HG03066 (cell line): ENCODE results near the gene FKBP1A.
A peak's percentile ranks its signal among the peaks of the same experiment; 100 is the strongest.

ENCODE experiments used
- ATAC-seq: cut with Tn5 transposase; IDR thresholded peaks from one replicate; pipeline ENCODE4 v1.9.1; 2021; ENCODE audit warnings: low read depth; ENCODE audit not compliant: unreplicated experiment

The FKBP1A gene

DNA sequence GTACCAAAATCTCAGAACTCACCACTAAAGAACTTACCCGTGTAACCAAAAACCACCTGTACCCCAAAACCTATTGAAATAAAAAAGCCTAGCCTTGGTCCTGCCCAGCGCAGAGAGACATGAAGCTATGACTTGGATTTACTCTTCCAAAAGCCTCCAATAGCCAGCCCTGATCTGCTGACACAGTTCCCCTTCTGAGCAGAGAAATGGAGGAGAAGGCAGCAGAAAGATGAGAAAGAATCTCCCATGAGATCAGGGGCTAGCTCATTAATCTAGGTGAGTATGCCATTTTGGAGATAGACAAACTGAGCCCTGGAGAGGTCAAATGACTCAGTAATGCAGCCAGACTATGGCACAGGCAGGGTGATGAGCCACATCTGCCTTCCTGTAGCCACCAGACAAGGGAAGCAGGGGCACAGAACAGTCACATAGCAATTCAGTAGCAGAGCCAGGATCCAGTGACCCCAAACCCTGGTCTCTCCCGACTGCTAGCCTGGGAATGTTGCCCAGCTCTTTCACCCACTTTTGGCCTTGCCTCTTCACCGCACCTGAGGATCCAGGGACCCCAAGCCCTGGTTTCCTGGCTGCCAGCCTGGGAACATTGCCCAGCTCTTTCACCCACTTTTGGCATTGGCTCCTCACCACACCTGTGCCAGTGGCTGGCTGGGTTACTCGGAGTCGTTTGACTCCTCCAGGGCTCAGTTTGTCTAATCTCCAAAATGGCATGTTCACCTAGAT lies 56.7 kb downstream of the FKBP1A start:
- no peak for ATAC-seq

- no peak for ATAC-seq
Observed at GRCh38 chr20:1334761-1335160, 58.1 kb downstream of the FKBP1A start.

DNA sequence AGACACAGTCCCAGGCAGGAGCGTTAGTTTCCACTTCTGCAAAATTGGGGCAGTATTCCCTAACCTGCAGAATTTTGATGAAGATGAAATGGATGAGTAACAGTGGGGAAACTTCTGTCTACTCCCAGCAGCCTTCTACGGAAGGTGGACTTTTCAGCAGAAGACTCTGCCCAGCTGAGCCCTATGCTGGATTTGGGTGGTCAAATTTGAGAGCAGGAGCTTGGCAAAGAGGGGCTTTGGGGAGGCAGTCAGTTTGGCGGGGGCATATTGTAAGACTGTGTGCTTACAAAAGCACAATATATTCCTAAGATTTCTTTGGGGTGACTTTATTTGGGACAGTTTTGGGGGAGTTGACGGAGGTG lies 58.5 kb downstream of the FKBP1A start:
- no peak for ATAC-seq

- no peak for ATAC-seq
Observed at GRCh38 chr20:1333462-1334369, 59.1 kb downstream of the FKBP1A start.

- ATAC-seq = no peak
Observed at GRCh38 chr20:1332749-1333300, 60.0 kb downstream of the FKBP1A start.

- ATAC-seq = no peak
Observed at GRCh38 chr20:1331801-1332453, 60.9 kb downstream of the FKBP1A start.

- ATAC-seq = no peak
Observed at GRCh38 chr20:1331101-1331500, 61.8 kb downstream of the FKBP1A start.

DNA sequence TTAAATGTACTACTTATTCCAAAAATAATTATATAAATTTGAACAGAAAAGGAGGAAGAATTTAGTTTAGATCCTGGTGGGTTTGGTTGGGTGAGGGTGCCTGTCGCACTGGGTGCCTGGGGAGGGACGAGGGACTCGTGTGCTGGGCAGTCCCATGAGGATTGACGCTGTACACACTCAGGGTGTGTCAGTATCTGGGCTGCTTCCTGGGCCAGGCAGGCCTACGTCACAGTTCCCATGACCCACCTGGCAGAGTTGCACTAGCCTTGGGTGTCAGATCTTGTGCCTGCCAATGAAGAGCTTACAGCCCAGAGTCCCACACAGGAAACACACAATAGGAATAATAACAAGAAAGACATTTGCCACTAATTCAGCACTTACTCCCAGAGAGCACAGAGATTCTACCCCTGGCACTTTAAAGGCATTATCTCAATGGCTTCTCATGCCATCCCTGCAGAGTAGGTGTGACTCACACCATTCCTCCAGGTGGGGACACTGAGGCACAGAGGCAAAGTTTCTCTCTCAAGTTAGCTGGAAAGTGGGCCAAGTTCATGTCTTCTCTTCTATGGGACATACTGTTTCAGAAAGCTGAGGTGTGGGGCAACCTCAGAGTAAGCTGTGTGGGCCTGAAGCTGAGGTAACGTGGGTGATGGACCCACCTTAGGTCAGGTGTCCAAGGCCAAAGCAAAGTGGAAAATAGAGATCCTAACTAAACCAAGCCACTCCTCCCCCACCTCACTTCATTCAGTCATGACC lies 62.6 kb downstream of the FKBP1A start:
- no peak for ATAC-seq

- ATAC-seq = no peak
Observed at GRCh38 chr20:1328680-1329330, 64.0 kb downstream of the FKBP1A start, which contains the start of gene SDCBP2. Gene SDCBP2 (minus strand): TSS chr20:1329139. CDS start chr20:1320416, 8,723 bp downstream.

- ATAC-seq = no peak
Observed at GRCh38 chr20:1327827-1328679, 64.8 kb downstream of the FKBP1A start.

GRCh38 chr20:1327241-1327653 lies 65.6 kb downstream of the FKBP1A start:
- no peak for ATAC-seq

DNA sequence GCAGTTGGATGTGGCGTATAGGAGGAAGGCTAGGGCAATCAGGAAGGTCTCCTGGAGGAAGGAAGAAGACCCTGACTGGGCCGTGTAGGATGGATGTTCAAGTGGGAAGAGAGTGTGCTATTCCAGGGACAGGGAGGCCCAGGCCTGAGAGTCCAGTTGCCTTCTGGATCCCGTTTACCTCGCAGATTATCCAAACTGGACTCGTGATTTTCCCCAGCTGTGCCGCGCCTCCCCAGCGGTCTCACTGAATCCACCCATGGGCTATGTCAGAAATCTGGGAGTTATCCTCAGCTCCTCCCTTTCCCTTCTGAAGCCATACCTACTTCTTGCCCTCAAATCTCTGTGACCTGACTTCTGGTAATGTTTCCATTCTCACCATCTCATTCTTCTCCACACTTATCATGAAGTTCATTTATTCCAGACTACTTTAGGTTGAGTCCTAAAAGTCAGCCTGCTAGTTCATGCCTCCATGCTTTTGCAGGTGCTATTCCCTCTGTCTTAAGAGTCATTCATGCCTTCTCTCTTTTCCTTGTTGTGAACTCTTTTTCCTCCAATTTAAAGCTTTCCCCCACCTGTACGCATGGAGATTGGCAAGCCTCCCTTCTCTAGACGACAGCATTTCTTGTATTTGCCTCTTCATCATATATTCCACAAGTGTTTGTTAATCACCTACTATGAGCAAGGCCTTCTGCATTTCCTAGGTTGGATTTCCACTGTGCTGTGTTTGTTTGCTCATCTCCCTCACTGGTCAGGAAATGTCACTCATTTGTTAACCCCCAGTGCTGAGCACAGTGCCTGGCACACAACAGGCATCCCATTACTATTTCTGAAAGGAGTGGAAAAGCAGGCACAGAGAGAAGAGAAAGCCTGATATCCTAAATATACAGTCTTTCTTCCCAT lies 66.6 kb downstream of the FKBP1A start:
- ATAC-seq = no peak

DNA sequence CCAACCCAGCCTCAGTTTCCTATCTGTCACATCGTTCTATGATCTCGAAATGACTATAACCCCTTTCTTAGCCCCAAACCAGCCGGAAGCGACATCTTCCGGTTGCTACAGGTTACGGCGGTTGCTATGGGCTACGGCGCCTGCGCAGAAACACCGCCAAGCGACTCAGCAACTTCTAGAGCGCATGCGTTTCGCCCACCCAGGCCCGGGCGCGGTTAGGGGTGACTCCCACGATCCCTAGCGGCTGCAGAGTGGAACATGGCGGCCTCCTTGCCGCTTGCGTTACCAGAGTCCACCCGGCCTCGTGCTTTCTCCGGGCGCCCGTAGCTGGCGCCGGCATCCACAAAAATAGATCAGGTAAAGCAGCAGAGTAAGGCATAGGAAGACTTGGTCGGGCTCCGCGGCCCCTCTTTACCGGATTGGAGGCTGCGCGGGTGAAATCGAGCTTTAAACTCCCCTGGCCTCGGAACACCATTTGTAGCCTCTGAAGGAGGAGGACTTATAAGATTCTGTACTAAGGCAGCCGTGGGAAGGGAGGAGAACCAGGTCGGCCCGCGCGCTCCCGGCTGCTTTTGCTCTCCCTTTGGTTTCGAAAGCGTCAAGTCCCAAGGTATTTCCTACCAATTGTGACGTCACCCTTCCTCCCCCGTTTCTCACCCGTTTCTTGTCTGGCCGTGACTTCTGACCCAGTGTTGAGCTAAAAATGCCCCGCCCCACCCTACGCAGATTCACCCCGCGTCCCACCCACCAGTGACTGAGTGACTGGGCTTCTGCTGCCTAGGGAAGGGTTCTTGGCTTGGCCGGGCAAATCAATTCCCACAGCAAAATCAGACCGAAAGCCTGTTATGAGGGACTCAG lies 67.5 kb downstream of the FKBP1A start:
- peak; percentile 90 for ATAC-seq

DNA sequence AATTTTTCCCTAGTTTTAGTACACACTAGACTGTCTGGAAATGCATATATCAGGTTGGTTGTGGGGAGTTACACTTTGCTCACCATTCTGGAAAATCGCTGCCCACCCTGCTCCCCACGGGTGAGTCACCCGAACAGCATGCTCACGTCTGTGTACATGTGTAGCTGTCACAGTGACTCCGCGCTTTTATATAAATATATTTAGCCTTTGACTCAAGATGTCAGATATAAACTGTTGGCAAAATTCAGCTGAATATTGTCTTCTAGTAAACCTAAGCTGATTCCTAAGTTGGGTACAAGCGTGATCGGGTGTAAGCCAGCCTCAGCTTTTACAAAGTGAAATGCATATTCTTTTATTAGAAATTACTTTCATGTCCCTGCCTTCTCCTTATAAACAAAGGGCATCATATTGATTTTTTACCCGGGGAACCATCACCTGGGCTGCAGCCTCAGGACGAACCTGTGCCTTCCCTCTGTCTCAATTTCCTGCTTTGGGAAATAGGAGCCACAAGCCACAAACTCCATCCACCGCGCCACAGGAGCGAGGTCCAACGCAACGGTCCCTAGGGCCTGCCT lies 68.2 kb downstream of the FKBP1A start:
- no peak for ATAC-seq

DNA sequence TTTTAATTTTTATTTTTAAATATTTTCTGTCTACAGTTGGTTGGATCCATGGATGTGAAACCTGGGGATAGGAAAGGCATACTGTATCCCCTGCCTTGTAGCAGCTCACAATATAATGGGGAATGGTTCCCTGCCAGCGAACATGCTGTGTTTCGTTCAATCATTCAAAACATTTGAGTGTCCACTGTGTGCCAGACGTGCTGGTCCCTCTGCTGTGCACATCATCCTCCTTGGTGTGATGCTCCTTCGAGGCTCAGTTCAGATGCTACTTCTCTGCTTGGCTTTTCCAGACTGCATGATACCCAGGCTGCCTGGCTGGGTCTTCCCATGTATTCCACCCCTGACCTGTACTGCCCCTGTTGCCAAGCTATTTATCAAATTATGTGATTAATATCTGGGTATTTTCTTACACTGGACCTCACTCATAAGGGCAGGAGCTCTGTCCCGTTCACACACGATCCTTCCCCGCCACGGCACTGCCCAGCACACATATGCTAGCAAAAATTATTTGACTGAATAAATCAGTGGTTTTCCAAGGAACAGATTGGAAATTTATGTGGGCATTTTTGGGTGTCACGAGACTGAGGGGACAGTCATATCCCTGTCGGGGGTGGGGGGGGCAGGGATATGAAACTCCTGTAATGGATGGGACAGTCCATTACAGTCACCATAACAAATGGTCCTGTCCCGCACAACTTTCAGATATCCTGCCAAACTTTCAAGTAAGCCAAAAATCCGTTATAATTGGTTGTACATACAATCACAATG lies 68.8 kb downstream of the FKBP1A start:
- no peak for ATAC-seq

DNA sequence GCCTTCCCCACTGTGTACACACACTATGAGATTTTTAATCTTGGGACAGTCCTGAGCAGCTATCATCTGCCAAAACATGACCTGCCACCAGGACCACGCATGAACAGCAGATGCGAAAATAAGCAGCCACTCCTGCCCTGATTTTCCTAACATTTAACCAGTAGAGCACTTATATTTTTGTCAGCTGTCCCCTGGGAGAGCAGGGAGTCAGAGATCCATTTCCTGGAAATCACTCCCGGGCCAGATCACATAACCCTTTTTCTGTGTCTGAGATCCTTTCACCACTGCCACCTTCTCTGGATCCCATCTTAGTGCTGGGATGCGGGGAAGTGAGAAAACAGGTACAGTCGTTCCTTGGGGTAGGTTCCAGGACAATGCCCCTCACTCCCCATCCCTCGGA lies 69.6 kb downstream of the FKBP1A start:
- ATAC-seq = no peak
